HFFc6 (cell line): ENCODE measurements around the gene PPFIA3. TPM values are rescaled to one million over a fixed set of nuclear protein-coding genes. Genes with fewer than 3 reads are reported as not detected.

Source experiments
- DNase-seq: peaks from one replicate; pipeline ENCODE4 v3.0.0-alpha.2; 2018
- H3K27ac Mint-ChIP-seq: 2 replicates; pipeline ENCODE4 v1.8.0; 2020; ENCODE audit warnings: mild to moderate bottlenecking, mixed read lengths
- H3K27me3 Mint-ChIP-seq: 2 replicates; pipeline ENCODE4 v1.8.0; 2021; ENCODE audit warnings: mild to moderate bottlenecking, moderate library complexity, mixed read lengths; ENCODE audit not compliant: insufficient read depth
- H3K36me3 Mint-ChIP-seq: 2 replicates; pipeline ENCODE4 v1.8.0; 2021; ENCODE audit warnings: low read depth, mixed read lengths
- H3K4me1 Mint-ChIP-seq: 2 replicates; pipeline ENCODE4 v1.8.0; 2020; ENCODE audit warnings: low read depth, mixed read lengths
- H3K4me3 Mint-ChIP-seq: 2 replicates; pipeline ENCODE4 v1.8.0; 2020; ENCODE audit warnings: mild to moderate bottlenecking, moderate library complexity, mixed read lengths
- H3K9me3 Mint-ChIP-seq: 2 replicates; pipeline ENCODE4 v1.8.0; 2020; ENCODE audit warnings: mild to moderate bottlenecking, mixed read lengths
- total RNA-seq, 6 experiments: library from RNA; stranded (reverse); fragmentation: NEBNext Ultra II Directional; extraction: Animal tissue kit (Norgen Biotek cat#: 25700); gene quantifications; 2 replicates in 1 of 6; 3 replicates in 5 of 6; pipeline ENCODE4 v1.2.3, GENCODE V29; 2021
- TF ChIP-seq, protein P1 (sequence below): fragments of 200-600 bp; sonication (generic); IDR thresholded peaks from 2 replicates; pipeline ENCODE4 v1.5.0; 2021; ENCODE audit warnings: antibody characterized with exemption, mild to moderate bottlenecking

The PPFIA3 gene
- total RNA-seq, 6 experiments from 2014 or later: 1.9 to 2.4 (median 2.3) TPM

DNA sequence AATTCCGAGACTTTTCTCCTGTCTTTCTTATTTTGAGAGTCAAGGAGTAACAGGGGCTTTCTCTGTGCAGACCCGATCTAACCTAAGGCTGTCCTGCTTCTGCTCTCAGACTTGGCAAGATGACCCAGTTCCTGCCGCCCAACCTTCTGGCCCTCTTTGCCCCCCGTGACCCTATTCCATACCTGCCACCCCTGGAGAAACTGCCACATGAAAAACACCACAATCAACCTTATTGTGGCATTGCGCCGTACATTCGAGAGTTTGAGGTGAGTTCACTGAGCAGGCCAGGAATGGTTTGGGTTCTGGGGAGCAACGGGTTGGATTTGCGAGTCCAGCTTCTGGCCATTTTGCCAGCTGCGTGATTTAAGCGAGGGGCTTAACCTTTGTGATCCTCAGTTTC lies 33.0 kb upstream of the PPFIA3 start:
- Mint-ChIP-seq H3K36me3 (peaks cover 28% of the 10 kb centered on the region), H3K27ac (peak overlapping the region; percentile 94), H3K27me3 (peaks cover 3% of the 10 kb centered on the region), H3K4me3 (peak overlapping the region; percentile 96), H3K4me1 (peaks cover 29% of the 10 kb centered on the region), H3K9me3 (no peaks in the 10 kb centered on the region)
- TF ChIP-seq, protein P1, sequence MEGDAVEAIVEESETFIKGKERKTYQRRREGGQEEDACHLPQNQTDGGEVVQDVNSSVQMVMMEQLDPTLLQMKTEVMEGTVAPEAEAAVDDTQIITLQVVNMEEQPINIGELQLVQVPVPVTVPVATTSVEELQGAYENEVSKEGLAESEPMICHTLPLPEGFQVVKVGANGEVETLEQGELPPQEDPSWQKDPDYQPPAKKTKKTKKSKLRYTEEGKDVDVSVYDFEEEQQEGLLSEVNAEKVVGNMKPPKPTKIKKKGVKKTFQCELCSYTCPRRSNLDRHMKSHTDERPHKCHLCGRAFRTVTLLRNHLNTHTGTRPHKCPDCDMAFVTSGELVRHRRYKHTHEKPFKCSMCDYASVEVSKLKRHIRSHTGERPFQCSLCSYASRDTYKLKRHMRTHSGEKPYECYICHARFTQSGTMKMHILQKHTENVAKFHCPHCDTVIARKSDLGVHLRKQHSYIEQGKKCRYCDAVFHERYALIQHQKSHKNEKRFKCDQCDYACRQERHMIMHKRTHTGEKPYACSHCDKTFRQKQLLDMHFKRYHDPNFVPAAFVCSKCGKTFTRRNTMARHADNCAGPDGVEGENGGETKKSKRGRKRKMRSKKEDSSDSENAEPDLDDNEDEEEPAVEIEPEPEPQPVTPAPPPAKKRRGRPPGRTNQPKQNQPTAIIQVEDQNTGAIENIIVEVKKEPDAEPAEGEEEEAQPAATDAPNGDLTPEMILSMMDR: no peak
- DNase-seq: no peak

DNA sequence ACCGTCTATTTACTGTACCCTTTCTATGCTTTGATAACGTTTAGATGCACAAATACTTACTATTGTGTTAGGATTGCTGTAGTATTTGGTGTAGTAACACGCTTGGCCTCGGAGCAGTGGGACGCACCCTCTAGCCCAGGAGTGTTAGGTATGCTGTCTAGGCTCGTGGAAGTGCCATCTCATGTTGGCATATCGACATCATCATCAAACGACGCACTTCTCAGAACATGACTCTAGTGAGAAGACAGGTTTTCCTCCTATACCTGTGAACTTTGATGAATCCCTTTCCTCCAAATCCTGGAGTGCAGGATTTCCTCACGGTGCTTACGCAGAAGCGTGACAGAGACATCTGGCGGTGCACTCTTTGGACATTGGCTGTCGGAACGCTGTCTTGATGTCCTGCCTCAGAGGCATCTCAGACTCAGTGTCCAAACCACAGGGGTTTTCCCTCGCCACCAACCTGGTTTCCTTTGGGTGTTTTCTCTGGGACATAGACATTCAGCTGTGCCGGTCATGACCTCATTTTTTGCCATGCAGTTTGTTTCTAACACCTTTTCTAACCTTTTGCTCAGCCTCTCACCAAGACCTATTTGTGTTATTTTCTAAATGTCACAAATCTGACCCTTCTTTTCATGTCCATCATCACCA lies 27.8 kb upstream of the PPFIA3 start:
- TF ChIP-seq, protein P1: no peak
- no peak overlapping the region for H3K27ac Mint-ChIP-seq
- H3K4me3 Mint-ChIP-seq: no peak overlapping the region
- H3K4me1 Mint-ChIP-seq: peaks cover 15% of the 10 kb centered on the region
- peaks cover 1% of the 10 kb centered on the region; the same call in 1 of the 2 replicates for H3K27me3 Mint-ChIP-seq
- H3K9me3 Mint-ChIP-seq: no peaks in the 10 kb centered on the region
- peaks cover 37% of the 10 kb centered on the region for H3K36me3 Mint-ChIP-seq
- DNase-seq: no peak

DNA sequence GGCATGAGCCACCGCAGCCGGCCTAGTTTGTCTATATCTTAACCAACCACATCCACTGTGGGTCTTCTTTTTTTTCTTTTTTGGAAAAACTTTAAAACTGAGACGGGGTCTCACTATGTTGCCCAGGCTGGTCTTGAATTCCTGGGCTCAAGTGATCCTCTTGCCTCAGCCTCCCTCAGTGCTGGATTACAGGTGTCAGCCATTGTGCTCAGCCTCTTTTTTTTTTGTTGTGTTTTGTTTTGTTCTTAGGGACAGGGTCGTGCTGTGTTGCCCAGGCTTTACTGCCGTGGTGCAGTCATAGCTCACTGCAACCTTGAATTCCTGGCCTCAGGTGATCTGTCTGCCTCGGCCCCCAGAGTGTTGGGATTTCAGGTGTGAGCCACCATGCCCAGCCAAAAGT lies 26.7 kb upstream of the PPFIA3 start:
- peaks cover 32% of the 10 kb centered on the region for H3K36me3 Mint-ChIP-seq
- H3K27me3 Mint-ChIP-seq: peaks cover 1% of the 10 kb centered on the region; the same call in 1 of the 2 replicates
- peaks cover 13% of the 10 kb centered on the region for H3K4me1 Mint-ChIP-seq
- H3K4me3 Mint-ChIP-seq: no peak overlapping the region
- TF ChIP-seq, protein P1: no peak
- no peak for DNase-seq
- no peaks in the 10 kb centered on the region for H3K9me3 Mint-ChIP-seq
- H3K27ac Mint-ChIP-seq: no peak overlapping the region

DNA sequence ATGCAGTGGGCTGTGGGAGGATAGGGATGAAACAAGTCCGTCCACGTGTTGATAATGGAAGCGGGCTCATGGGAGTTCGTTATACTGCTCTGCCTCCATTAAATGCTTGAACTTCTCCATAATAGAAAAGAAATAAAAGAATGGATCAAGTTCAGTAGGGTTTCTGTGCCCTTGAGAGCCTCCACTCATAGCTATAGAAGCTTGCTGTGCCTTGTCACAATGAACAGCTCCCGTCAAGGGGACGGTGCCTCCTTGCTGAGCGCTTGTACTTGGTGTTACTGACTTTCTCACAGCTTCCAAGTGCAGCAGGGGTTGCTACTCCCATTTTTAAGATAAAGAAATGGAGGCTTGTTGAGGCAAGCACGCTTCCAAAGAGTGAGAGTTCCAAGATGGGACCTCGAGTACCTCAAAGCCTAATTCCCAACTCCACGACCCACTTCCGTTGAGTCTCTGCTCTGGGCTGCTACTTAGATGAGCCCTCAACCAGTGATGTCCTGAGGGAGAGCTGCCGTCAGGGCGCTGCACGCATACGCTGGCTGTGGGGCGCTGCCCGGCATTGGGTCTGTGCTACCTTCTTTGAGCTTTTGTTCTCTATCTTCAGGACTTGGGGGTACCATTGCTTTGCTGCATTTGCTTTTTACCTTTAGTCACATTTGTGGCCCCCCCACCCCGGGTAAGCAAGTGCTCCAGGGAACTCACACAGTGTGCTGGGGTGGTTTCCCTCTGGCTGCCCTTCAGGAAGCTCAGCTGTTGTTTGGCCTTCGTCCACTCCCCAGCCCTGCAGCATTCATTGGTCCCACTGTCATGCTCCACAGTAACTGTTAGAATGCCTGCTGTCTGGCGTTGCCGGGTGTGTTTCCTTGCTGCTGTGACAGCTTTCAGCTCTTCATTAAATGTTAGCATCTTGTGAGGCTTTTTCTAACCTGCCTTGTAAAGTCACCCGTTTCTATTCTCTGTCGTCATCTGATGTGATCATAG lies 24.6 kb upstream of the PPFIA3 start:
- Mint-ChIP-seq H3K4me3 (no peak overlapping the region), H3K27me3 (peaks cover 4% of the 10 kb centered on the region; the same call in 1 of the 2 replicates), H3K36me3 (peaks cover 41% of the 10 kb centered on the region), H3K9me3 (no peaks in the 10 kb centered on the region), H3K4me1 (peaks cover 8% of the 10 kb centered on the region), H3K27ac (0 out of 2 replicates have a peak overlapping the region, but pooled peaks have one; percentile 19)
- TF ChIP-seq, protein P1: no peak
- DNase-seq: no peak

DNA sequence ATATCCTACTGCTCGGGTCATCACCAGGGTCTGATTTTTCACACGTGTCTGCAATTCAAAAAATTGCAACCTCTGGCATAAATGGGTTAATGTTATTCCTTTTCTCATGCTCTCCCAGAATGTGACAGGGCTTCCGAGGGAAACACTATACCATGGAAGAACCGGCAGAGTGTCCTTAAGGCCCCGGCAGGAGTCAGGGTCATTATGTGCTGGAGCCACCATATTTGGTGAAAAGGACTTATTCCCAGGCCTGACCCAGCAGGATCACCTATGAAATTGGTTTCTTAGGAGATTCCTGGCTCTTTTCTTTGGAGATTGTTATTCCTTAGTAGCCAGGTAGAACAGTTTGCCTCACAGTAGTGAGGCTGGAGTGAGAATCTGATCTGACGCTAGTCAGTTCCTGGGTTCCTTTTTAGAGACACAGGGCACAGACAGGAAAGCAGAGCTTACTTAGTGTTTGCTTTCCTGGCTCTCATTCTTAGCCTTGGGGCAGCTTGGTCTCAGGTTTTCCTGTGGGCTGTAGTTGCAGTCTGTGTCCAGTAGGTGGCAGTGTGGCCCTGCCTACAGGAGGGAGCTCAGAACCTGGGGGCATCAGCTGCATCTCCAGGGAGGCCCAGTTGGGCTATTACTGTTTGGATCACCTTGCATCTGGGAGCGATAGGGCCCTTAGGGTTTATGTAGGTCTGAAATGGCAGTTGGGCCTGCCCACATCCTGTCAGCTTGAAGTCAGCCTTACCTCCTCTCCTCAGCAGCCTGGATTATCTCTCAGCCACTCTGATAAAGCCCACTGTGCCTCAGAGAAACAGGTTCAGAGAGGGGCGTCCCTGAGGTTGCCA lies 21.7 kb upstream of the PPFIA3 start:
- peak; percentile 76 for DNase-seq
- Mint-ChIP-seq H3K27me3 (peaks cover 2% of the 10 kb centered on the region; the same call in 1 of the 2 replicates), H3K36me3 (peaks cover 36% of the 10 kb centered on the region; the same call in 1 of the 2 replicates), H3K27ac (peak overlapping the region; percentile 49; the same call in 1 of the 2 replicates), H3K9me3 (no peaks in the 10 kb centered on the region), H3K4me1 (peaks cover 8% of the 10 kb centered on the region), H3K4me3 (no peak overlapping the region)
- TF ChIP-seq, protein P1: peak; percentile 100
